Erythroblast (primary cell): Measurements from ENCODE around the gene NPIPB8.
"Not testable (repeated sequence)": the region's sequence is repeated elsewhere in the genome, so short reads cannot be mapped to it uniquely, and the experiment has no call there.

Experiments used
- GATA1 ChIP-seq: IDR thresholded peaks from 2 replicates; pipeline ENCODE4 v1.6.1; 2011; ENCODE audit warnings: low read depth, mild to moderate bottlenecking, control low read depth, low read length, moderate library complexity
- POLR2A ChIP-seq: IDR thresholded peaks from 2 replicates; pipeline ENCODE4 v1.6.1; 2011; ENCODE audit warnings: mild to moderate bottlenecking, low read length

DNA sequence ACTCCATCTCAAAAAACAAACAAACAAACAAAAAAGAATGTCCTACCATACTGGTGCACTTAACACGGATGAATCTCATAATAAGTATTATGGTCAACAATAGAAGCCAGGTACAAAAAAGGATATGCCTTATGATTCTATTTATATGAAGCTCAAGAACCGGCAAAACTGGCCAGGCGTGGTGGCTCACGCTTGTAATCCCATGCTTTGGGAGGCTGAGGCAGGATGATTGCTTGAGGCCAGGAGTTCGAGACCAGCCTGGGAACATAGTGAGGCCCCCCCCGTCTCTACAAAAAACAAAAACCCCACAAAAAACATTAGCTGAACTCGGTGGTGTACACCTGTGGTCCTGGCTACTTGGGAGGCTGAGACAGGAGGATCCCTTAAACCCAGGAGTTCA, 66.4 kb downstream of the NPIPB8 start:
- not testable (repeated sequence) for TF ChIP-seq POLR2A, GATA1
